Tibial nerve (tissue), 4 donors: ENCODE measurements around the gene LGALS12. TPM values are rescaled to one million over a fixed set of nuclear protein-coding genes. Genes with fewer than 3 reads are reported as not detected.
"Not testable (repeated sequence)": the region's sequence is repeated elsewhere in the genome, so short reads cannot be mapped to it uniquely, and the experiment has no call there.

Source experiments
- DNase-seq, 2 donors: peaks; one replicate each; pipeline ENCODE4 v3.0.0-alpha.2; 2019; ENCODE audit warnings: low spot score in 2 of 2
- H3K27ac ChIP-seq, 4 donors: fragments of 200-600 bp; sonication (generic) in 3 of 4; one replicate each; pipeline ENCODE4 v1.5.1; 2017 to 2019; ENCODE audit warnings: mild to moderate bottlenecking in 1 of 4
- H3K27me3 ChIP-seq, 2 donors: fragments of 200-600 bp; sonication (generic) in 1 of 2; one replicate each; pipeline versions ENCODE4 v1.5.1 to v1.6.0; 2017 to 2019
- H3K36me3 ChIP-seq, 3 donors: fragments of 200-600 bp; sonication (generic); one replicate each; pipeline ENCODE4 v1.5.1; 2018 to 2019
- H3K4me1 ChIP-seq, 4 donors: fragments of 200-600 bp; sonication (generic) in 3 of 4; one replicate each; pipeline ENCODE4 v1.5.1; 2017 to 2019
- H3K4me3 ChIP-seq, 4 donors: fragments of 200-600 bp; sonication (generic) in 3 of 4; one replicate each; pipeline ENCODE4 v1.5.1; 2017 to 2019; ENCODE audit warnings: mild to moderate bottlenecking in 1 of 4, moderate library complexity in 1 of 4
- H3K9me3 ChIP-seq, 4 donors: fragments of 200-600 bp; sonication (generic) in 3 of 4; one replicate each; pipeline ENCODE4 v1.5.1; 2017 to 2019
- CTCF ChIP-seq, 5 experiments: fragments of 200-600 bp in 3 of 5; fragments of 450-650 bp in 2 of 5; sonication (generic) in 3 of 5; IDR thresholded peaks; one replicate each; pipeline ENCODE4 v1.5.1; 2016 to 2019; ENCODE audit warnings: antibody characterized with exemption in 5 of 5, mild to moderate bottlenecking in 3 of 5, moderate library complexity in 2 of 5
- EP300 ChIP-seq, 2 donors: sonication (generic); formaldehyde crosslinking; IDR thresholded peaks; one replicate each; pipeline ENCODE4 v1.6.1; 2017; ENCODE audit warnings: antibody characterized with exemption in 2 of 2, mild to moderate bottlenecking in 1 of 2
- POLR2A ChIP-seq, 2 donors: fragments of 450-650 bp; IDR thresholded peaks; one replicate each; pipeline ENCODE4 v1.6.1; 2017; ENCODE audit warnings: antibody characterized with exemption in 2 of 2, mild to moderate bottlenecking in 2 of 2, moderate library complexity in 2 of 2
- WGBS, 2 donors: methylation state at CpG; one replicate each; pipeline ENCODE4 v1.1.5; 2018; 5-methylcytosine and 5-hydroxymethylcytosine counted together
- total RNA-seq, 4 donors: library from RNA; depleted of rRNA; stranded (reverse); fragments of >200 nt; gene quantifications; one replicate each; pipeline ENCODE4 v1.1.0, GENCODE V29; 2016

The LGALS12 gene
- total RNA-seq, 4 donors from 2014 or later = 7.3 to 32.7 (median 14.9) TPM

- no peak for DNase-seq
- Histone ChIP-seq H3K9me3 (no peaks in the 10 kb centered on the region), H3K4me1 (no peaks in the 10 kb centered on the region), H3K4me3 (no peak overlapping the region), H3K27me3 (no peaks in the 10 kb centered on the region), H3K27ac (no peak overlapping the region), H3K36me3 (no peaks in the 10 kb centered on the region)
- TF ChIP-seq POLR2A (IDR thresholded peaks at IDR 0.05) = no peak
- no peak for TF ChIP-seq EP300 (IDR thresholded peaks at IDR 0.05)
- no peak for TF ChIP-seq CTCF (IDR thresholded peaks at IDR 0.05)
- 80 to 85% methylated on average over 5 of the region's 5 CpGs for WGBS, 2 donors
These were observed 14.8 kb downstream of the LGALS12 start for GRCh38 chr11:63520606-63521170.

- Histone ChIP-seq H3K27me3 (no peaks in the 10 kb centered on the region), H3K27ac (no peak overlapping the region), H3K4me1 (no peaks in the 10 kb centered on the region), H3K36me3 (no peaks in the 10 kb centered on the region), H3K4me3 (no peak overlapping the region), H3K9me3 (no peaks in the 10 kb centered on the region)
- 77 to 86% methylated on average over 2 of the region's 2 CpGs for WGBS, 2 donors
- TF ChIP-seq EP300 (IDR thresholded peaks at IDR 0.05) = no peak
- no peak for TF ChIP-seq CTCF (IDR thresholded peaks at IDR 0.05)
- TF ChIP-seq POLR2A (IDR thresholded peaks at IDR 0.05) = no peak
- DNase-seq = no peak
These were observed 16.0 kb downstream of the LGALS12 start for GRCh38 chr11:63521896-63522295.

GRCh38 chr11:63523151-63523550 lies 17.3 kb downstream of the LGALS12 start:
- Histone ChIP-seq H3K27ac (no peak overlapping the region), H3K36me3 (no peaks in the 10 kb centered on the region), H3K4me3 (no peak overlapping the region), H3K9me3 (no peaks in the 10 kb centered on the region), H3K27me3 (no peaks in the 10 kb centered on the region), H3K4me1 (no peaks in the 10 kb centered on the region)
- DNase-seq = no peak
- TF ChIP-seq EP300 (IDR thresholded peaks at IDR 0.05) (no peak), CTCF (IDR thresholded peaks at IDR 0.05) (no peak), POLR2A (IDR thresholded peaks at IDR 0.05) (no peak)
- WGBS, 2 donors = 89 to 92% methylated on average over 7 of the region's 7 CpGs

DNA sequence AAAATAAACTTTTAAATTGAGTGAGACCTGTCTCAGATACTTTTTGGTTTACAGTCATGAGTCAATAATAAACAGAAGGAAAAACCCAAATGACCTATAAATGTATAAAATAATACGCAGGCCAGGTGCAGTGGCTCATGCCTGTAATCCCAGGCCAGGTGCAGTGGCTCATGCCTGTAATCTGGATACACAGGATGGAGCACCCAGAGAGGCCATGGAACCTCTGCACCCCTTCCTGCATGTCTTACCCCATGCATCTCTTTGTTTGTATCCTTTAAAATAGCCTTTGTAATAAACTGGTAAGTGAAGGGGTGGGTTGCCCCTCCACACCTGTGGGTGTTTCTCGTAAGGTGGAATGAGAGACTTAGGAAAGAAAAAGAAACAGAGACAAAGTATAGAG lies 21.8 kb downstream of the LGALS12 start:
- WGBS, 2 donors = 85 to 89% methylated on average over 2 of the region's 2 CpGs
- no peaks in the 10 kb centered on the region for H3K36me3 ChIP-seq
- TF ChIP-seq POLR2A (IDR thresholded peaks at IDR 0.05) = no peak
- TF ChIP-seq EP300 (IDR thresholded peaks at IDR 0.05) = no peak
- no peak for TF ChIP-seq CTCF (IDR thresholded peaks at IDR 0.05)
- no peaks in the 10 kb centered on the region for H3K9me3 ChIP-seq
- no peak overlapping the region for H3K27ac ChIP-seq
- H3K4me1 ChIP-seq = peaks cover 0 to 26% (median 14%) of the 10 kb centered on the region in 4 donors
- DNase-seq = no peak
- no peaks in the 10 kb centered on the region for H3K27me3 ChIP-seq
- H3K4me3 ChIP-seq = no peak overlapping the region

GRCh38 chr11:63528156-63528555 lies 22.3 kb downstream of the LGALS12 start:
- H3K4me1 ChIP-seq = peaks cover 0 to 31% (median 15%) of the 10 kb centered on the region in 4 donors
- not testable (repeated sequence) for H3K9me3 ChIP-seq, H3K4me3 ChIP-seq, H3K27ac ChIP-seq, DNase-seq, H3K36me3 ChIP-seq, H3K27me3 ChIP-seq
- 63 to 64% methylated on average over 5 to 8 of the region's 11 CpGs for WGBS, 2 donors

- not testable (repeated sequence) for H3K36me3 ChIP-seq, H3K27me3 ChIP-seq, H3K4me3 ChIP-seq, DNase-seq, H3K9me3 ChIP-seq
- Histone ChIP-seq H3K27ac (peak overlapping the region in 1 of 4 donors; percentile 42), H3K4me1 (peaks cover 0 to 34% (median 15%) of the 10 kb centered on the region in 4 donors)
- 61 to 67% methylated on average over 1 to 2 of the region's 3 CpGs for WGBS, 2 donors
These were observed 22.9 kb downstream of the LGALS12 start for GRCh38 chr11:63528729-63529278.

DNA sequence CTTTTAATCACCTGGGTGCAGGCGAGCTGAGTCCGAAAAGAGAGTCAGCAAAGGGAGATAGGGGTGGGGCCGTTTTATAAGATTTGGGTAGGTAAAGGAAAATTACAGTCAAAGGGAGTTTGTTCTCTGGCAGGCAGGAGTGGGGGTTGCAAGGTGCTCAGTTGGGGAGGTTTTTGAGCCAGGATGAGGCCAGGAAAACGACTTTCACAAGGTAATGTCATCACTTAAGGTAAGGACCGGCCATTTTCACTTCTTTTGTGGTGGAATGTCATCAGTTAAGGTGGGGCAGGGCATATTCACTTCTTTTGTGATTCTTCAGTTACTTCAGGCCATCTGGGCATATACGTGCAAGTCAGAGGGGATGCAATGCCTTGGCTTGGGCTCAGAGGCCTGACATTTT lies 23.5 kb downstream of the LGALS12 start:
- peak overlapping the region in 3 of 4 donors; percentile 22 to 69 (median 42) for H3K27ac ChIP-seq
- WGBS, 2 donors = 69 to 74% methylated on average over 6 of the region's 6 CpGs

More for the DNA sequence above, 23.5 kb downstream of the LGALS12 start:
- not testable (repeated sequence) for H3K27me3 ChIP-seq, H3K4me3 ChIP-seq, H3K9me3 ChIP-seq, DNase-seq, H3K36me3 ChIP-seq
- H3K4me1 ChIP-seq = peaks cover 0 to 34% (median 15%) of the 10 kb centered on the region in 4 donors
